Type B pancreatic cell (in vitro differentiated cells): Measurements from ENCODE around the gene TSR3. TPM values are rescaled to one million over a fixed set of nuclear protein-coding genes. Genes with fewer than 3 reads are reported as not detected.

Source experiments
- DNase-seq: peaks from one replicate; pipeline ENCODE4 v3.0.0; 2021; ENCODE audit warnings: mixed read lengths; ENCODE audit not compliant: unreplicated experiment; ENCODE audit errors: extremely low spot score
- H3K27ac Mint-ChIP-seq: 2 replicates; pipeline ENCODE4 v1.8.0; 2021; ENCODE audit warnings: mild to moderate bottlenecking, mixed read lengths
- H3K27me3 Mint-ChIP-seq: 2 replicates; pipeline ENCODE4 v1.8.0; 2021; ENCODE audit warnings: mixed read lengths
- H3K36me3 Mint-ChIP-seq: 2 replicates; pipeline ENCODE4 v1.8.0; 2021; ENCODE audit warnings: mixed read lengths
- H3K4me1 Mint-ChIP-seq: one replicate; pipeline ENCODE4 v1.8.0; 2021; ENCODE audit warnings: mixed read lengths; ENCODE audit not compliant: unreplicated experiment
- H3K4me3 Mint-ChIP-seq: 2 replicates; pipeline ENCODE4 v1.8.0; 2021; ENCODE audit warnings: mild to moderate bottlenecking, mixed read lengths
- H3K9me3 Mint-ChIP-seq: 2 replicates; pipeline ENCODE4 v1.8.0; 2021; ENCODE audit warnings: mixed read lengths
- CTCF ChIP-seq: fragments of 200-600 bp; sonication (generic); conservative IDR thresholded peaks from 2 replicates; pipeline ENCODE4 v1.5.0; 2021; ENCODE audit warnings: antibody characterized with exemption, mild to moderate bottlenecking
- total RNA-seq: library from RNA; stranded (reverse); gene quantifications from 2 replicates; pipeline ENCODE4 v1.2.1, GENCODE V29; 2021; ENCODE audit warnings: low replicate concordance

Gene TSR3
- total RNA-seq, 1 donor from 2014 or later = 53.1 TPM

GRCh38 chr16:1348926-1349325, 2.8 kb downstream of the TSR3 start:
- H3K27me3 Mint-ChIP-seq = no peaks in the 10 kb centered on the region
- DNase-seq = no peak
- no peaks in the 10 kb centered on the region for H3K9me3 Mint-ChIP-seq
- H3K4me1 Mint-ChIP-seq = peaks cover 12% of the 10 kb centered on the region
- no peak for TF ChIP-seq CTCF
- no peak overlapping the region for H3K4me3 Mint-ChIP-seq
- H3K36me3 Mint-ChIP-seq = no peaks in the 10 kb centered on the region
- no peak overlapping the region for H3K27ac Mint-ChIP-seq

GRCh38 chr16:1348441-1348840, 3.2 kb downstream of the TSR3 start:
- H3K9me3 Mint-ChIP-seq = no peaks in the 10 kb centered on the region
- peaks cover under 1% of the 10 kb centered on the region for H3K27me3 Mint-ChIP-seq
- peaks cover 10% of the 10 kb centered on the region for H3K4me1 Mint-ChIP-seq
- H3K27ac Mint-ChIP-seq = no peak overlapping the region
- H3K36me3 Mint-ChIP-seq = no peaks in the 10 kb centered on the region
- TF ChIP-seq CTCF = no peak
- DNase-seq = no peak
- no peak overlapping the region for H3K4me3 Mint-ChIP-seq

GRCh38 chr16:1347962-1348361, 3.7 kb downstream of the TSR3 start:
- H3K9me3 Mint-ChIP-seq = no peaks in the 10 kb centered on the region
- no peak overlapping the region for H3K27ac Mint-ChIP-seq
- H3K27me3 Mint-ChIP-seq = peaks cover 5% of the 10 kb centered on the region
- TF ChIP-seq CTCF = no peak
- H3K36me3 Mint-ChIP-seq = no peaks in the 10 kb centered on the region
- H3K4me3 Mint-ChIP-seq = no peak overlapping the region
- peaks cover 10% of the 10 kb centered on the region for H3K4me1 Mint-ChIP-seq
- DNase-seq = no peak

GRCh38 chr16:1347286-1347855, 4.3 kb downstream of the TSR3 start:
- H3K9me3 Mint-ChIP-seq = no peaks in the 10 kb centered on the region
- DNase-seq = no peak
- peaks cover 9% of the 10 kb centered on the region for H3K4me1 Mint-ChIP-seq
- no peak overlapping the region for H3K4me3 Mint-ChIP-seq
- peaks cover 6% of the 10 kb centered on the region for H3K27me3 Mint-ChIP-seq
- no peaks in the 10 kb centered on the region for H3K36me3 Mint-ChIP-seq
- H3K27ac Mint-ChIP-seq = no peak overlapping the region
- TF ChIP-seq CTCF = no peak

- no peak for TF ChIP-seq CTCF
- no peak for DNase-seq
- no peak overlapping the region for H3K27ac Mint-ChIP-seq
- H3K36me3 Mint-ChIP-seq = no peaks in the 10 kb centered on the region
- H3K27me3 Mint-ChIP-seq = peaks cover 6% of the 10 kb centered on the region
- no peak overlapping the region for H3K4me3 Mint-ChIP-seq
- H3K4me1 Mint-ChIP-seq = peaks cover 8% of the 10 kb centered on the region
- no peaks in the 10 kb centered on the region for H3K9me3 Mint-ChIP-seq
These were observed 5.0 kb downstream of the TSR3 start for GRCh38 chr16:1346422-1347285.
